DMS 273 treated with DMSO at 0.1 percent for 48 hours (cell line): ENCODE data around the gene PSAT1.

Experiments used
- DNase-seq: peaks from one replicate; lab custom pipeline; 2025; lab: John Stamatoyannopoulos, UW

Gene PSAT1

GRCh38 chr9:78365748-78366697 lies 69.1 kb downstream of the PSAT1 start:
- no peak for DNase-seq

GRCh38 chr9:78366827-78367226 lies 69.9 kb downstream of the PSAT1 start:
- no peak for DNase-seq

- DNase-seq = no peak
Measured at GRCh38 chr9:78368236-78368635, 71.3 kb downstream of the PSAT1 start.

- peak; percentile 37 for DNase-seq
Measured at GRCh38 chr9:78369639-78370219, 72.8 kb downstream of the PSAT1 start.

- DNase-seq = no peak
Measured at GRCh38 chr9:78370991-78371390, 74.1 kb downstream of the PSAT1 start.

GRCh38 chr9:78371981-78372380 lies 75.1 kb downstream of the PSAT1 start:
- DNase-seq = no peak
